ENCODE results near the gene PCK2. TPM values are rescaled to one million over a fixed set of nuclear protein-coding genes. Genes with fewer than 3 reads are reported as not detected.

The PCK2 gene
- total RNA-seq, 1 experiment from 2014 or later = 48.9 TPM

DNA sequence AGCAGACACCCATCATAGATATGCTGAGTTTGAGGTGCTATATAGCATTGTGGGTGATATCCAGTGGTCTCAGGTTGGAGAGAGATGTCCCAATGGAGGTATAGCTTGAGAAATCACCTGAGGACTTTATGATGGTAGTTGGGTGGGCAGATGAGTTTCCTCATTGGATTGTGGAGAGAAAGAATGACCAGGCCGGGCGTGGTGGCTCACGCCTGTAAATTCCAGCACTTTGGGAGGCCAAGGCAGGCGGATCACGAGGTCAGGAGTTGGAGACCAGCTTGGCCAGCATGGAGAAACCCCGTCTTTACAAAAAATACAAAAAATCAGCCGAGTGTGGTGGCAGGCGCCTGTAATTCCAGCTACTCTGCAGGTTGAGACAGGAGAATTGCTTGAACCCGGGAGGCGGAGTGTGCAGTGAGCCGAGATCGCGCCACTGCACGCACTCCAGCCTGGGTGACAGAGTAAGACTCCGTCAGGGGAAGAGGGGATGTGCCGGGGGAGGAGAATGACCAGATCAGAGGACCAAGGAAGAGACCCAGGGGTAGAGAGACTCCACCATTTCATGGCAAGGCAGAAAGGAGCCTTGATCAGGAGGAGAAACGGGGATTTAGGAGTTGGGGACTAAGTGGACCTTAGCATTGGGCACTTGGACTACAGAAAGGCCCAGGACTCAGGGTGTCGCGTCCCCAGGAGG, 757 bp upstream of the PCK2 start:
- no peak for TF ChIP-seq CTCF (conservative IDR thresholded peaks at IDR 0.05)
- no CpG with 5 or more reads among the region's 19 CpGs for WGBS (ENCODE audit: extremely low coverage, insufficient read length, low lambda C conversion rate)
- H3K4me1 Mint-ChIP-seq = peaks cover 21 to 41% of the 10 kb centered on the region in 2 experiments

More for the DNA sequence above, 757 bp upstream of the PCK2 start:
- H3T11ph ChIP-seq (ENCODE audit: low read length) = no peak overlapping the region
- H2BK20ac ChIP-seq (ENCODE audit: low read depth, low read length, poor library complexity, severe bottlenecking) = no peak overlapping the region
- peak overlapping the region; percentile 76 for H3K18ac ChIP-seq (ENCODE audit: insufficient read length, low read depth, low read length)
- Mint-ChIP-seq H3K27ac (peak overlapping the region; percentile 97 to 98 (median 98)), H3K9me3 (peaks cover 0 to 2% of the 10 kb centered on the region in 2 experiments; a peak in 3 of 5 replicates), H3K27me3 (ENCODE audit: low read depth) (peaks cover 4% of the 10 kb centered on the region), H3K36me3 (ENCODE audit: insufficient read depth in 1 of 3, low read depth in 3 of 3) (peaks cover 18 to 27% (median 18%) of the 10 kb centered on the region in 3 experiments; a peak in 6 of 7 replicates), H3K4me3 (peak overlapping the region; percentile 90 to 93)
- H3K9ac ChIP-seq (ENCODE audit: extremely low read depth, insufficient read length, low read length) = no peak overlapping the region
- no peak overlapping the region for H3K56ac ChIP-seq (ENCODE audit: insufficient read length, low read depth, low read length)
- no peaks in the 10 kb centered on the region for H3K79me1 ChIP-seq (ENCODE audit: insufficient read depth, low read depth, low read length, poor library complexity, severe bottlenecking)
- H4K20me1 ChIP-seq (ENCODE audit: control insufficient read depth, insufficient read depth, insufficient read length) = no peaks in the 10 kb centered on the region
- H2BK5ac ChIP-seq (ENCODE audit: insufficient read length, low read length) = no peak overlapping the region
- H3K27ac ChIP-seq (ENCODE audit: insufficient read length, low read depth, low read length) = peak overlapping the region; percentile 49
- H3K23ac ChIP-seq (ENCODE audit: insufficient read length, low read depth, low read length) = no peak overlapping the region
- H2AFZ ChIP-seq (ENCODE audit: low read length) = no peak overlapping the region
- H2BK15ac ChIP-seq (ENCODE audit: low read depth, low read length) = no peak overlapping the region
- no peak overlapping the region for H2AK5ac ChIP-seq (ENCODE audit: insufficient read length, low read length)
- DNase-seq = no peak
- H4K91ac ChIP-seq (ENCODE audit: insufficient read length, low read depth, low read length) = no peak overlapping the region
- H3K27me3 ChIP-seq (ENCODE audit: insufficient read depth, low read length) = no peaks in the 10 kb centered on the region
- H4K5ac ChIP-seq (ENCODE audit: insufficient read length, low read depth, low read length) = no peak overlapping the region
- no peak overlapping the region for H4K8ac ChIP-seq (replicated peaks; ENCODE audit: insufficient read length, low read depth, low read length)
- no peaks in the 10 kb centered on the region for H3K9me3 ChIP-seq (ENCODE audit: control insufficient read depth, low read depth, low read length)
- H3K79me2 ChIP-seq (ENCODE audit: insufficient read depth, low read length) = no peaks in the 10 kb centered on the region; the same call in 1 of the 2 replicates
- no peaks in the 10 kb centered on the region; the same call in 1 of the 2 replicates for H3K4me1 ChIP-seq (ENCODE audit: insufficient read depth, low read length)
- no peak overlapping the region for H3K4ac ChIP-seq (ENCODE audit: low read depth, low read length)
- H2BK12ac ChIP-seq (ENCODE audit: insufficient read length, low read depth, low read length) = peak overlapping the region; percentile 51
- H3K4me2 ChIP-seq (ENCODE audit: insufficient read depth, insufficient read length, low read length) = peak overlapping the region; percentile 28
- H3K23me2 ChIP-seq (ENCODE audit: insufficient read length, low read depth, low read length, poor library complexity, severe bottlenecking) = peaks cover 6% of the 10 kb centered on the region
- H2BK120ac ChIP-seq (ENCODE audit: low read depth, low read length, poor library complexity, severe bottlenecking) = no peak overlapping the region
- H3K14ac ChIP-seq (ENCODE audit: insufficient read depth, low read length) = peak overlapping the region; percentile 59

All from H9 (cell line).